Mesendoderm (in vitro differentiated cells): Measurements from ENCODE around the gene UNC5B.

Experiments
- DNase-seq: peaks from one replicate; pipeline ENCODE4 v3.0.0; 2013
- H2AK5ac ChIP-seq: 2 replicates; pipeline ENCODE4 v1.6.1; 2013; ENCODE audit warnings: low read length, inconsistent platforms
- H2BK120ac ChIP-seq: 2 replicates; pipeline ENCODE4 v1.6.1; 2013; ENCODE audit warnings: low read depth, mild to moderate bottlenecking, low read length, moderate library complexity, mixed read lengths
- H2BK15ac ChIP-seq: replicated peaks from 2 replicates; pipeline ENCODE4 v1.6.1; 2013; ENCODE audit warnings: low read depth, mild to moderate bottlenecking, moderate library complexity
- H2BK5ac ChIP-seq: 2 replicates; pipeline ENCODE4 v1.6.1; 2013; ENCODE audit warnings: low read length, inconsistent platforms
- H3K18ac ChIP-seq: 2 replicates; pipeline ENCODE4 v1.6.1; 2013; ENCODE audit warnings: mild to moderate bottlenecking, low read length, mixed read lengths
- H3K23ac ChIP-seq: one replicate; pipeline ENCODE4 v1.6.1; 2013; ENCODE audit warnings: low read length
- H3K27ac ChIP-seq: 2 replicates; pipeline ENCODE4 v1.5.1; 2013; ENCODE audit warnings: low read depth, mild to moderate bottlenecking, inconsistent platforms, low read length, moderate library complexity
- H3K27me3 ChIP-seq: 2 replicates; pipeline ENCODE4 v1.6.1; 2013; ENCODE audit warnings: low read length, control low read depth, mild to moderate bottlenecking, inconsistent platforms; ENCODE audit not compliant: insufficient read depth, poor library complexity
- H3K36me3 ChIP-seq: 2 replicates; pipeline ENCODE4 v1.6.1; 2013; ENCODE audit warnings: low read length, inconsistent platforms; ENCODE audit not compliant: control insufficient read depth, insufficient read depth
- H3K4ac ChIP-seq: one replicate; pipeline ENCODE4 v1.6.1; 2013; ENCODE audit warnings: low read depth, mild to moderate bottlenecking, low read length, moderate library complexity
- H3K4me1 ChIP-seq: 2 replicates; pipeline ENCODE4 v1.6.1; 2013; ENCODE audit warnings: low read depth, low read length, inconsistent platforms; ENCODE audit not compliant: control insufficient read depth
- H3K4me2 ChIP-seq: 2 replicates; pipeline ENCODE4 v1.6.1; 2013; ENCODE audit warnings: low read length
- H3K4me3 ChIP-seq: 2 replicates; pipeline ENCODE4 v1.5.1; 2013; ENCODE audit warnings: mild to moderate bottlenecking, low read length
- H3K56ac ChIP-seq: one replicate; pipeline ENCODE4 v1.6.1; 2013; ENCODE audit warnings: low read length
- H3K79me1 ChIP-seq: 2 replicates; pipeline ENCODE4 v1.6.1; 2013; ENCODE audit warnings: low read length, inconsistent platforms
- H3K79me2 ChIP-seq: 2 replicates; pipeline ENCODE4 v1.6.1; 2013; ENCODE audit warnings: mild to moderate bottlenecking, low read length; ENCODE audit not compliant: control insufficient read depth, insufficient read depth
- H3K9ac ChIP-seq: 2 replicates; pipeline ENCODE4 v1.6.1; 2013; ENCODE audit warnings: low read length, inconsistent platforms
- H4K5ac ChIP-seq: one replicate; pipeline ENCODE4 v1.6.1; 2013; ENCODE audit warnings: low read length
- H4K8ac ChIP-seq: one replicate; pipeline ENCODE4 v1.6.1; 2013; ENCODE audit warnings: low read depth, mild to moderate bottlenecking, control low read depth, low read length, moderate library complexity
- WGBS: extraction: QIAGEN DNeasy Blood & Tissue Kit; methylation state at CpG from one replicate; pipeline ENCODE4 v1.1.7; 2013; ENCODE audit warnings: low lambda C conversion rate, missing lambda C conversion rate; ENCODE audit not compliant: insufficient coverage; ENCODE audit errors: extremely low coverage; 5-methylcytosine and 5-hydroxymethylcytosine counted together

UNC5B gene

GRCh38 chr10:71290806-71291527, 78.6 kb downstream of the UNC5B start:
- Histone ChIP-seq H3K4me1 (no peaks in the 10 kb centered on the region), H4K5ac (no peak overlapping the region), H3K79me2 (no peaks in the 10 kb centered on the region), H3K36me3 (peaks cover 2% of the 10 kb centered on the region), H3K9ac (no peak overlapping the region), H2BK5ac (no peak overlapping the region), H3K4ac (no peak overlapping the region), H4K8ac (no peak overlapping the region), H3K27ac (no peak overlapping the region), H3K23ac (no peak overlapping the region), H3K56ac (no peak overlapping the region), H2AK5ac (no peak overlapping the region), H2BK120ac (no peak overlapping the region), H2BK15ac (no peak overlapping the region), H3K79me1 (no peaks in the 10 kb centered on the region), H3K27me3 (no peaks in the 10 kb centered on the region), H3K4me3 (no peak overlapping the region), H3K18ac (no peak overlapping the region), H3K4me2 (no peak overlapping the region)
- WGBS = no CpG with 5 or more reads among the region's 26 CpGs
- no peak for DNase-seq

- no peaks in the 10 kb centered on the region for H3K27me3 ChIP-seq
- no peak overlapping the region for H4K8ac ChIP-seq
- no peak overlapping the region for H3K56ac ChIP-seq
- no peaks in the 10 kb centered on the region for H3K79me1 ChIP-seq
- no peaks in the 10 kb centered on the region for H3K79me2 ChIP-seq
- H3K4me1 ChIP-seq = no peaks in the 10 kb centered on the region
- H2AK5ac ChIP-seq = no peak overlapping the region
- no peak overlapping the region for H3K4ac ChIP-seq
- no peak overlapping the region for H3K4me2 ChIP-seq
- H2BK5ac ChIP-seq = no peak overlapping the region
- no peak overlapping the region for H4K5ac ChIP-seq
- H3K23ac ChIP-seq = no peak overlapping the region
- H3K4me3 ChIP-seq = no peak overlapping the region
- no peak overlapping the region for H3K18ac ChIP-seq
- DNase-seq = no peak
- no peak overlapping the region for H2BK120ac ChIP-seq
- H3K9ac ChIP-seq = no peak overlapping the region
- peaks cover under 1% of the 10 kb centered on the region for H3K36me3 ChIP-seq
- H3K27ac ChIP-seq = no peak overlapping the region
- no peak overlapping the region for H2BK15ac ChIP-seq
- WGBS = no CpG with 5 or more reads among the region's 13 CpGs
Observed at GRCh38 chr10:71291528-71291900, 79.1 kb downstream of the UNC5B start.

- H2AK5ac ChIP-seq = no peak overlapping the region
- H4K8ac ChIP-seq = no peak overlapping the region
- H3K27me3 ChIP-seq = no peaks in the 10 kb centered on the region
- no peak overlapping the region for H3K4me2 ChIP-seq
- no peaks in the 10 kb centered on the region for H3K36me3 ChIP-seq
- no peak overlapping the region for H2BK5ac ChIP-seq
- H2BK15ac ChIP-seq = no peak overlapping the region
- WGBS = no CpG with 5 or more reads among the region's 10 CpGs
- DNase-seq = no peak
- no peak overlapping the region for H3K27ac ChIP-seq
- no peak overlapping the region for H3K4ac ChIP-seq
- H2BK120ac ChIP-seq = no peak overlapping the region
- H3K18ac ChIP-seq = no peak overlapping the region
- H3K79me2 ChIP-seq = no peaks in the 10 kb centered on the region
- no peaks in the 10 kb centered on the region for H3K79me1 ChIP-seq
- no peak overlapping the region for H4K5ac ChIP-seq
- H3K9ac ChIP-seq = no peak overlapping the region
- no peak overlapping the region for H3K23ac ChIP-seq
- H3K56ac ChIP-seq = no peak overlapping the region
- no peaks in the 10 kb centered on the region for H3K4me1 ChIP-seq
- no peak overlapping the region for H3K4me3 ChIP-seq
Observed at GRCh38 chr10:71292624-71293445, 80.5 kb downstream of the UNC5B start.

GRCh38 chr10:71293446-71294084, 81.2 kb downstream of the UNC5B start:
- no peak overlapping the region for H3K18ac ChIP-seq
- DNase-seq = no peak
- H2AK5ac ChIP-seq = no peak overlapping the region
- no peaks in the 10 kb centered on the region for H3K79me2 ChIP-seq
- H3K4ac ChIP-seq = no peak overlapping the region
- no peak overlapping the region for H3K4me2 ChIP-seq
- H4K5ac ChIP-seq = no peak overlapping the region
- H3K79me1 ChIP-seq = no peaks in the 10 kb centered on the region
- no peaks in the 10 kb centered on the region for H3K36me3 ChIP-seq
- no peaks in the 10 kb centered on the region for H3K4me1 ChIP-seq
- no peak overlapping the region for H4K8ac ChIP-seq
- no peak overlapping the region for H3K9ac ChIP-seq
- no CpG with 5 or more reads among the region's 19 CpGs for WGBS
- H3K4me3 ChIP-seq = no peak overlapping the region
- H3K23ac ChIP-seq = no peak overlapping the region
- H2BK15ac ChIP-seq = no peak overlapping the region
- H3K27me3 ChIP-seq = no peaks in the 10 kb centered on the region
- H2BK5ac ChIP-seq = no peak overlapping the region
- H2BK120ac ChIP-seq = no peak overlapping the region
- H3K27ac ChIP-seq = no peak overlapping the region
- no peak overlapping the region for H3K56ac ChIP-seq

GRCh38 chr10:71294091-71294561, 81.8 kb downstream of the UNC5B start:
- Histone ChIP-seq H3K4me1 (no peaks in the 10 kb centered on the region), H3K4me2 (no peak overlapping the region), H3K56ac (no peak overlapping the region), H2BK5ac (no peak overlapping the region), H3K79me2 (no peaks in the 10 kb centered on the region), H3K27ac (no peak overlapping the region), H2BK120ac (no peak overlapping the region), H3K23ac (no peak overlapping the region), H4K8ac (no peak overlapping the region), H3K27me3 (no peaks in the 10 kb centered on the region), H3K79me1 (no peaks in the 10 kb centered on the region), H2AK5ac (no peak overlapping the region), H2BK15ac (no peak overlapping the region), H4K5ac (no peak overlapping the region), H3K4me3 (no peak overlapping the region), H3K36me3 (no peaks in the 10 kb centered on the region), H3K18ac (no peak overlapping the region), H3K9ac (no peak overlapping the region), H3K4ac (no peak overlapping the region)
- WGBS = no CpG with 5 or more reads among the region's 6 CpGs
- DNase-seq = no peak
